PC-9 (cell line): ENCODE data around the gene PKNOX1.

Experiments
- EZH2 ChIP-seq: fragments of 200-600 bp; sonication (generic); IDR thresholded peaks from 2 replicates; pipeline ENCODE4 v1.8.0; 2017; ENCODE audit warnings: antibody characterized with exemption, low read depth
- TF ChIP-seq, protein P1 (sequence below): fragments of 200-600 bp; sonication (generic); conservative IDR thresholded peaks from 2 replicates; pipeline ENCODE4 v1.6.1; 2017; ENCODE audit warnings: mixed run types, antibody characterized with exemption, mild to moderate bottlenecking, moderate library complexity

DNA sequence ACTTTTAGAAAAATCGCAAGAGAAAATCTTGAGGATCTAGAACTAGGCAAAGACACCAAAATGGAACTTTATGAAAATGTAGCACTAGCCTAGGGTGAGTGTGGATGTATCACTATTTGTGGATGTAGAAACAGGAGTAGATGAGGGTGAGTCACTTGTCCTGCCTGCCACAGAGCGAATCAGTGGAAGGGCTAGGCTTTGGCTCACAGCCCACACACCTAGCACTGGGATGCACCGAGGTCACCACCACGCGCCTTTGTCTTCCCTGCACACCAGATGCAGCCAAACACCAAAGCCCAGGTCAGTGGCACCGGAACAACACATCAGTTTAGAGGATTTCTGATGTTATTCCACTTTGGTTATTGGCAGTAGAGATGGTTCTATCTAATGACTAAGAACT, 38.2 kb downstream of the PKNOX1 start:
- TF ChIP-seq, protein P1, sequence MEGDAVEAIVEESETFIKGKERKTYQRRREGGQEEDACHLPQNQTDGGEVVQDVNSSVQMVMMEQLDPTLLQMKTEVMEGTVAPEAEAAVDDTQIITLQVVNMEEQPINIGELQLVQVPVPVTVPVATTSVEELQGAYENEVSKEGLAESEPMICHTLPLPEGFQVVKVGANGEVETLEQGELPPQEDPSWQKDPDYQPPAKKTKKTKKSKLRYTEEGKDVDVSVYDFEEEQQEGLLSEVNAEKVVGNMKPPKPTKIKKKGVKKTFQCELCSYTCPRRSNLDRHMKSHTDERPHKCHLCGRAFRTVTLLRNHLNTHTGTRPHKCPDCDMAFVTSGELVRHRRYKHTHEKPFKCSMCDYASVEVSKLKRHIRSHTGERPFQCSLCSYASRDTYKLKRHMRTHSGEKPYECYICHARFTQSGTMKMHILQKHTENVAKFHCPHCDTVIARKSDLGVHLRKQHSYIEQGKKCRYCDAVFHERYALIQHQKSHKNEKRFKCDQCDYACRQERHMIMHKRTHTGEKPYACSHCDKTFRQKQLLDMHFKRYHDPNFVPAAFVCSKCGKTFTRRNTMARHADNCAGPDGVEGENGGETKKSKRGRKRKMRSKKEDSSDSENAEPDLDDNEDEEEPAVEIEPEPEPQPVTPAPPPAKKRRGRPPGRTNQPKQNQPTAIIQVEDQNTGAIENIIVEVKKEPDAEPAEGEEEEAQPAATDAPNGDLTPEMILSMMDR = no peak
- no peak for TF ChIP-seq EZH2
